H1 (cell line): ENCODE results near the gene EIF2B5. TPM values are rescaled to one million over a fixed set of nuclear protein-coding genes. Genes with fewer than 3 reads are reported as not detected.

Experiments
- CTCF ChIA-PET: fragments of 300-600 bp; sonication (Branson Sonifier 250); formaldehyde crosslinking; loops from one replicate; lab custom pipeline; 2021; ENCODE audit not compliant: partially characterized antibody; lab: Charles Lee
- POLR2A ChIA-PET: fragments of 300-600 bp; sonication (Branson Sonifier 250); formaldehyde crosslinking; loops from one replicate; lab custom pipeline; 2021; ENCODE audit warnings: inconsistent platforms; ENCODE audit not compliant: partially characterized antibody; lab: Charles Lee
- DNase-seq, 2 experiments: peaks; one replicate each; pipeline versions ENCODE4 v3.0.0 to v3.0.0-alpha.2; 2010 to 2022; ENCODE audit warnings: low spot score in 2 of 2, low read depth in 1 of 2, mixed read lengths in 1 of 2
- FAIRE-seq: peaks from 2 replicates; lab custom pipeline; 2011; peaks lifted over from hg19 to GRCh38; lab: Jason Lieb, UNC
- H2AFZ ChIP-seq: 2 replicates; pipeline ENCODE4 v1.8.1; 2012; ENCODE audit warnings: low read length, inconsistent platforms
- H2AK5ac ChIP-seq: 2 replicates; pipeline ENCODE4 v1.6.1; 2013; ENCODE audit warnings: low read depth, low read length
- H2BK120ac ChIP-seq: replicated peaks from 2 replicates; pipeline ENCODE3; 2013; ENCODE audit warnings: low read depth, low read length, inconsistent platforms
- H2BK12ac ChIP-seq: 2 replicates; pipeline ENCODE4 v1.6.1; 2013; ENCODE audit warnings: low read depth, low read length
- H2BK15ac ChIP-seq: 2 replicates; pipeline ENCODE4 v1.6.1; 2013; ENCODE audit warnings: low read length
- H2BK20ac ChIP-seq: 2 replicates; pipeline ENCODE4 v1.6.1; 2013; ENCODE audit warnings: low read length
- H2BK5ac ChIP-seq: 2 replicates; pipeline ENCODE4 v1.6.1; 2013; ENCODE audit warnings: low read depth, low read length
- H3K14ac ChIP-seq: 2 replicates; pipeline ENCODE4 v1.6.1; 2013; ENCODE audit warnings: inconsistent platforms; ENCODE audit not compliant: insufficient read length
- H3K18ac ChIP-seq: 2 replicates; pipeline ENCODE4 v1.6.1; 2013; ENCODE audit warnings: low read length; ENCODE audit errors: extremely low read depth
- H3K23ac ChIP-seq: 2 replicates; pipeline ENCODE4 v1.6.1; 2013; ENCODE audit warnings: inconsistent platforms; ENCODE audit not compliant: insufficient read length
- H3K23me2 ChIP-seq: 2 replicates; pipeline ENCODE4 v1.6.1; 2013; ENCODE audit warnings: low read depth, low read length
- H3K27ac ChIP-seq: 2 replicates; pipeline ENCODE4 v1.6.1; 2011; ENCODE audit warnings: low read depth, low read length, inconsistent platforms
- H3K27me3 ChIP-seq, 4 experiments: replicated peaks in 1 of 4; 1 replicate in 1 of 4; 2 replicates in 3 of 4; pipeline versions ENCODE4 v1.6.1 to v1.8.1; 2011 to 2013; ENCODE audit warnings: low read length in 3 of 4, mild to moderate bottlenecking in 3 of 4, inconsistent platforms in 2 of 4, mixed read lengths in 2 of 4, moderate library complexity in 1 of 4; ENCODE audit not compliant: control insufficient read depth in 3 of 4, insufficient read depth in 3 of 4; ENCODE audit errors: extremely low read depth in 1 of 4
- H3K36me3 ChIP-seq, 4 experiments: 2 replicates each; pipeline versions ENCODE4 v1.6.1 to v1.8.1; 2011 to 2013; ENCODE audit warnings: mild to moderate bottlenecking in 4 of 4, low read length in 3 of 4, moderate library complexity in 2 of 4, control low read depth in 1 of 4, inconsistent platforms in 1 of 4; ENCODE audit not compliant: insufficient read depth in 4 of 4, control insufficient read depth in 2 of 4
- H3K4ac ChIP-seq: replicated peaks from 2 replicates; pipeline ENCODE3; 2013; ENCODE audit warnings: low read length, low read depth, mixed read lengths, inconsistent platforms; ENCODE audit not compliant: insufficient read length
- H3K4me1 ChIP-seq, 4 experiments: replicated peaks in 1 of 4; 1 replicate in 1 of 4; 2 replicates in 3 of 4; pipeline versions ENCODE4 v1.6.1 to v1.8.1; 2011 to 2013; ENCODE audit warnings: low read length in 3 of 4, inconsistent platforms in 2 of 4, mixed read lengths in 1 of 4; ENCODE audit not compliant: insufficient read depth in 4 of 4, control insufficient read depth in 3 of 4
- H3K4me2 ChIP-seq, 2 experiments: 2 replicates each; pipeline versions ENCODE4 v1.6.1 to v1.8.1; 2011 to 2013; ENCODE audit warnings: low read depth in 2 of 2, low read length in 2 of 2, control low read depth in 1 of 2, inconsistent platforms in 1 of 2, mild to moderate bottlenecking in 1 of 2; ENCODE audit not compliant: insufficient read depth in 1 of 2
- H3K4me3 ChIP-seq, 4 experiments: fragments of 200-600, 300-600 bp in 1 of 4; sonication (generic), shearing (Covaris generic), sonication (Bioruptor Twin) in 1 of 4; 2 replicates each; pipeline versions ENCODE4 v1.5.1 to v1.8.1; 2011 to 2016; ENCODE audit warnings: low read length in 4 of 4, low read depth in 3 of 4, control low read depth in 2 of 4, inconsistent platforms in 2 of 4, mild to moderate bottlenecking in 2 of 4, mixed read lengths in 1 of 4, moderate library complexity in 1 of 4; ENCODE audit not compliant: insufficient read depth in 2 of 4; ENCODE audit errors: extremely low read depth in 1 of 4
- H3K56ac ChIP-seq: replicated peaks from 2 replicates; pipeline ENCODE3; 2013; ENCODE audit warnings: low read depth, mild to moderate bottlenecking, mixed read lengths, low read length, inconsistent platforms; ENCODE audit not compliant: insufficient read length
- H3K79me1 ChIP-seq: 2 replicates; pipeline ENCODE4 v1.6.1; 2013; ENCODE audit warnings: low read depth, low read length, control low read depth
- H3K79me2 ChIP-seq, 2 experiments: 2 replicates each; pipeline versions ENCODE4 v1.6.1 to v1.8.1; 2012 to 2013; ENCODE audit warnings: low read length in 2 of 2, mild to moderate bottlenecking in 2 of 2, inconsistent platforms in 1 of 2; ENCODE audit not compliant: insufficient read depth in 2 of 2, control insufficient read depth in 1 of 2
- H3K9ac ChIP-seq, 4 experiments: replicated peaks in 1 of 4; 1 replicate in 1 of 4; 2 replicates in 3 of 4; pipeline versions ENCODE4 v1.6.1 to v1.8.1; 2011 to 2013; ENCODE audit warnings: low read depth in 3 of 4, low read length in 3 of 4, control low read depth in 2 of 4, mild to moderate bottlenecking in 2 of 4, moderate library complexity in 2 of 4, inconsistent platforms in 1 of 4; ENCODE audit errors: extremely low read depth in 1 of 4
- H3K9me3 ChIP-seq, 2 experiments: 2 replicates each; pipeline versions ENCODE4 v1.6.1 to v1.8.1; 2012 to 2013; ENCODE audit warnings: mild to moderate bottlenecking in 2 of 2, moderate library complexity in 2 of 2, control low read depth in 1 of 2, inconsistent platforms in 1 of 2, low read depth in 1 of 2, low read length in 1 of 2, mixed read lengths in 1 of 2; ENCODE audit not compliant: insufficient read depth in 2 of 2
- H4K20me1 ChIP-seq, 2 experiments: replicated peaks in 1 of 2; 2 replicates each; pipeline versions ENCODE3 to v1.8.1; 2011 to 2013; ENCODE audit warnings: inconsistent platforms in 2 of 2, low read length in 2 of 2, mild to moderate bottlenecking in 1 of 2; ENCODE audit not compliant: insufficient read depth in 2 of 2, control insufficient read depth in 1 of 2
- H4K5ac ChIP-seq: 2 replicates; pipeline ENCODE4 v1.6.1; 2013; ENCODE audit warnings: low read length, low read depth, mixed read lengths, inconsistent platforms; ENCODE audit not compliant: insufficient read length
- H4K8ac ChIP-seq: 2 replicates; pipeline ENCODE4 v1.8.0; 2013; ENCODE audit warnings: mild to moderate bottlenecking, moderate library complexity, low read length, inconsistent platforms; ENCODE audit not compliant: insufficient read depth; ENCODE audit errors: extremely low read depth
- H4K91ac ChIP-seq: replicated peaks from 2 replicates; pipeline ENCODE3; 2013; ENCODE audit warnings: low read length, mixed read lengths, inconsistent platforms; ENCODE audit not compliant: insufficient read length
- CHD2 ChIP-seq: IDR thresholded peaks from 2 replicates; pipeline ENCODE4 v1.6.1; 2012; ENCODE audit warnings: low read length, improper control_type of control experiment
- EGR1 ChIP-seq: IDR thresholded peaks from 2 replicates; pipeline ENCODE4 v1.6.1; 2011; ENCODE audit warnings: low read depth, low read length, borderline replicate concordance
- EZH2 ChIP-seq: fragments of 200-600 bp; sonication (generic); IDR thresholded peaks from 2 replicates; pipeline ENCODE4 v1.7.1; 2012; ENCODE audit warnings: low read depth, mild to moderate bottlenecking, moderate library complexity, low read length, inconsistent platforms; ENCODE audit not compliant: severe bottlenecking
- GTF2F1 ChIP-seq: IDR thresholded peaks from 2 replicates; pipeline ENCODE4 v1.6.1; 2012; ENCODE audit warnings: low read depth, low read length, improper control_type of control experiment, borderline replicate concordance
- HDAC6 ChIP-seq: IDR thresholded peaks from one replicate; pipeline ENCODE4 v1.7.1; 2012; ENCODE audit warnings: low read depth, mild to moderate bottlenecking, inconsistent platforms, low read length, moderate library complexity
- KDM5A ChIP-seq: fragments of 200-600 bp; IDR thresholded peaks from 2 replicates; pipeline ENCODE4 v1.7.1; 2012; ENCODE audit warnings: mild to moderate bottlenecking, low read length, inconsistent platforms, mixed read lengths
- POLR2A ChIP-seq, 2 experiments: IDR thresholded peaks; 1 replicate in 1 of 2; 2 replicates in 1 of 2; pipeline ENCODE4 v1.6.1; 2011; ENCODE audit warnings: low read depth in 2 of 2, low read length in 2 of 2, mild to moderate bottlenecking in 2 of 2; ENCODE audit errors: control extremely low read depth in 1 of 2
- POU5F1 ChIP-seq: IDR thresholded peaks from 2 replicates; pipeline ENCODE4 v1.6.1; 2011; ENCODE audit warnings: low read depth, mild to moderate bottlenecking, low read length, moderate library complexity
- RXRA ChIP-seq: IDR thresholded peaks from 2 replicates; pipeline ENCODE4 v1.6.1; 2011; ENCODE audit warnings: low read depth, mild to moderate bottlenecking, low read length, moderate library complexity; ENCODE audit not compliant: insufficient read depth
- SIX5 ChIP-seq: IDR thresholded peaks from 2 replicates; pipeline ENCODE4 v1.6.1; 2011; ENCODE audit warnings: mild to moderate bottlenecking, low read depth, low read length
- SP1 ChIP-seq: IDR thresholded peaks from 2 replicates; pipeline ENCODE4 v1.6.1; 2011; ENCODE audit warnings: low read depth, low read length
- SRF ChIP-seq: IDR thresholded peaks from 2 replicates; pipeline ENCODE4 v1.6.1; 2011; ENCODE audit warnings: mild to moderate bottlenecking, low read depth, low read length, moderate library complexity
- SUZ12 ChIP-seq: fragments of 200-600 bp; sonication (generic); IDR thresholded peaks from 2 replicates; pipeline ENCODE4 v1.6.1; 2012; ENCODE audit warnings: mild to moderate bottlenecking, inconsistent platforms, low read length, moderate library complexity, mixed read lengths
- WGBS, 2 experiments: shearing (Covaris generic) in 1 of 2; methylation state at CpG; one replicate each; pipeline versions ENCODE4 v1.1.6 to v1.1.7; 2013 to 2015; ENCODE audit warnings: low lambda C conversion rate in 2 of 2, mixed read lengths in 2 of 2, inconsistent platforms in 1 of 2, low coverage in 1 of 2, missing lambda C conversion rate in 1 of 2; ENCODE audit not compliant: insufficient replicate concordance in 2 of 2, insufficient coverage in 1 of 2, insufficient read length in 1 of 2; ENCODE audit errors: extremely low coverage in 1 of 2, missing lambda C conversion rate in 1 of 2; 5-methylcytosine and 5-hydroxymethylcytosine counted together
- polyA plus RNA-seq, 7 experiments: library from polyadenylated mRNA; depleted of rRNA in 3 of 7; stranded (reverse) in 5 of 7; unstranded in 2 of 7; fragments of >200 nt in 5 of 7; fragments of 200-250 nt in 2 of 7; gene quantifications; 1 replicate in 5 of 7; 2 replicates in 1 of 7; 4 replicates in 1 of 7; pipeline versions ENCODE4 v1.2.1 to v1.2.3, GENCODE V29; 2011 to 2013; ENCODE audit warnings: missing spikeins in 2 of 7, mixed read lengths in 2 of 7
- total RNA-seq: library from RNA; stranded (reverse); fragmentation: NEBNext Ultra II Directional; extraction: Animal tissue kit (Norgen Biotek cat#: 25700); gene quantifications from 2 replicates; pipeline ENCODE4 v1.2.1, GENCODE V29; 2021
- TF ChIP-seq, protein P1 (sequence below): IDR thresholded peaks from 2 replicates; pipeline ENCODE4 v1.6.1; 2012; ENCODE audit warnings: low read length, inconsistent platforms

Gene EIF2B5
- total and polyA plus RNA-seq, 2 of the 8 experiments (the other 6 are each of a cell fraction or from before 2014, with no cell fraction given): 33.1 to 40.0 TPM

DNA sequence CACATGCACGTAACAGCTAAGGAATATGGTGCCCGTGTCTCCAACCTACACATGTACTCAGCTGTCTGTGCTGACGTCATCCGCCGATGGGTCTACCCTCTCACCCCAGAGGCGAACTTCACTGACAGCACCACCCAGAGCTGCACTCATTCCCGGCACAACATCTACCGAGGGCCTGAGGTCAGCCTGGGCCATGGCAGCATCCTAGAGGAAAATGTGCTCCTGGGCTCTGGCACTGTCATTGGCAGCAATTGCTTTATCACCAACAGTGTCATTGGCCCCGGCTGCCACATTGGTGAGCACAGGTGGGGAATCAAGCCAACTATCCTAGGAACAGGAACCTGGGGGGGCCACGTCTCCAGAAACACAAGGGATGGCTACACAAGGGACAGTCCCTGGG lies 5.3 kb downstream of the EIF2B5 start:
- DNase-seq (no peak), FAIRE-seq (no peak)
- H2AK5ac ChIP-seq: no peak overlapping the region
- no peak overlapping the region for H2AFZ ChIP-seq
- H3K36me3 ChIP-seq: peaks cover 11 to 47% (median 35%) of the 10 kb centered on the region in 4 experiments
- no peak overlapping the region for H3K56ac ChIP-seq
- CTCF ChIA-PET: interaction anchor here (0.7 to 4.9 kb wide), 2 partner anchors 12 to 148 kb away, joined by 3 to 19 read pairs; no protein-coding TSS in a partner anchor
- H4K20me1 ChIP-seq: peaks cover 0 to 4% of the 10 kb centered on the region in 2 experiments
- no peak overlapping the region for H2BK20ac ChIP-seq
- POLR2A ChIA-PET: no interaction called here
- no peak overlapping the region for H4K91ac ChIP-seq
- no peak overlapping the region for H3K27ac ChIP-seq
- H3K27me3 ChIP-seq: no peaks in the 10 kb centered on the region
- H3K14ac ChIP-seq: no peak overlapping the region
- peaks cover 0 to 6% (median 2%) of the 10 kb centered on the region in 4 experiments; a peak in 3 of 7 replicates for H3K4me1 ChIP-seq
- no peak overlapping the region for H3K4me2 ChIP-seq
- no peak overlapping the region for H2BK12ac ChIP-seq
- H3K79me2 ChIP-seq: peaks cover 0 to 30% of the 10 kb centered on the region in 2 experiments; a peak in 3 of 4 replicates
- H2BK15ac ChIP-seq: no peak overlapping the region
- no peak overlapping the region for H2BK5ac ChIP-seq
- H3K23me2 ChIP-seq: 0 out of 2 replicates have a peak, but pooled peaks cover 5% of the 10 kb centered on the region
- no peak overlapping the region for H3K18ac ChIP-seq
- H3K4me3 ChIP-seq: no peak overlapping the region
- H3K9me3 ChIP-seq: no peaks in the 10 kb centered on the region
- H3K4ac ChIP-seq: no peak overlapping the region
- no peak overlapping the region for H2BK120ac ChIP-seq
- H3K9ac ChIP-seq: no peak overlapping the region
- no peak overlapping the region for H3K23ac ChIP-seq
- H3K79me1 ChIP-seq: peaks cover 2% of the 10 kb centered on the region
- H4K8ac ChIP-seq: no peak overlapping the region
- no peak overlapping the region for H4K5ac ChIP-seq
- 93% methylated on average over 10 of the region's 10 CpGs; no CpG with 5 or more reads in 1 of the 2 experiments for WGBS, 2 experiments
- no peak for TF ChIP-seq KDM5A
- TF ChIP-seq POU5F1: no peak
- no peak for TF ChIP-seq SUZ12
- no peak for TF ChIP-seq RXRA
- TF ChIP-seq SIX5: no peak
- TF ChIP-seq GTF2F1: no peak
- no peak for TF ChIP-seq POLR2A (IDR thresholded peaks at IDR 0.05; ENCODE audit: control extremely low read depth in 1 of 2, low read depth in 2 of 2, low read length in 2 of 2)
- no peak for TF ChIP-seq SP1
- TF ChIP-seq HDAC6: no peak
- TF ChIP-seq, protein P1, sequence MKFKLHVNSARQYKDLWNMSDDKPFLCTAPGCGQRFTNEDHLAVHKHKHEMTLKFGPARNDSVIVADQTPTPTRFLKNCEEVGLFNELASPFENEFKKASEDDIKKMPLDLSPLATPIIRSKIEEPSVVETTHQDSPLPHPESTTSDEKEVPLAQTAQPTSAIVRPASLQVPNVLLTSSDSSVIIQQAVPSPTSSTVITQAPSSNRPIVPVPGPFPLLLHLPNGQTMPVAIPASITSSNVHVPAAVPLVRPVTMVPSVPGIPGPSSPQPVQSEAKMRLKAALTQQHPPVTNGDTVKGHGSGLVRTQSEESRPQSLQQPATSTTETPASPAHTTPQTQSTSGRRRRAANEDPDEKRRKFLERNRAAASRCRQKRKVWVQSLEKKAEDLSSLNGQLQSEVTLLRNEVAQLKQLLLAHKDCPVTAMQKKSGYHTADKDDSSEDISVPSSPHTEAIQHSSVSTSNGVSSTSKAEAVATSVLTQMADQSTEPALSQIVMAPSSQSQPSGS: no peak
- no peak for TF ChIP-seq EGR1
- TF ChIP-seq SRF: no peak
- no peak for TF ChIP-seq EZH2
- no peak for TF ChIP-seq CHD2
